Coronary artery (tissue), 2 donors: ENCODE data around the gene ZNF217.
"Not testable (repeated sequence)": the region's sequence is repeated elsewhere in the genome, so short reads cannot be mapped to it uniquely, and the experiment has no call there.

Source experiments
- DNase-seq: peaks from one replicate; pipeline ENCODE4 v3.0.0-alpha.2; 2017; ENCODE audit warnings: low spot score
- H3K27ac ChIP-seq, 2 donors: fragments of 200-600 bp; sonication (generic); one replicate each; pipeline ENCODE4 v1.5.1; 2016 to 2019
- H3K4me3 ChIP-seq: fragments of 200-600 bp; sonication (generic); 2 replicates; pipeline ENCODE4 v1.5.1; 2016; ENCODE audit warnings: mild to moderate bottlenecking, moderate library complexity
- TF ChIP-seq, protein P1 (sequence below): fragments of 200-600 bp; sonication (generic); IDR thresholded peaks from one replicate; pipeline ENCODE4 v1.5.1; 2019; ENCODE audit warnings: antibody characterized with exemption

The ZNF217 gene

DNA sequence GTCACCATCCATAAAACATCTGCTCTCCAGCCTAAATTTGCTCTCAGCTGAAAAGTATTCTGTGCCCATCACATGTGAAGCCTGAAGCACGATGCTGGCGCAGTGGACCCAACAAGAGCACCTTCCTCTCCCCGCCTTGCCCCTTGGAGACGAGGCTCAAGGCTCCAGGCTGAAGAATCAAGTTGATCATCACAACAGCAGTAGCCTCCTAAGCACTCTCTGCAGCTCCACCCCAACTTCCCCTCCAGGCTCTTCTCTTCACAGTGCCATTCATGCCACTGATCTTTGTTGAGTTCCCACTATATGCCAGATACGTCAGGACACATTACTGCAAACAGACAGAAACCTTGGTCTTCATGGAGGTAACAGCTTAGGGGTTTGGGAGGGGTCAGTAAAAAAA lies 41.6 kb upstream of the ZNF217 start:
- TF ChIP-seq, protein P1, sequence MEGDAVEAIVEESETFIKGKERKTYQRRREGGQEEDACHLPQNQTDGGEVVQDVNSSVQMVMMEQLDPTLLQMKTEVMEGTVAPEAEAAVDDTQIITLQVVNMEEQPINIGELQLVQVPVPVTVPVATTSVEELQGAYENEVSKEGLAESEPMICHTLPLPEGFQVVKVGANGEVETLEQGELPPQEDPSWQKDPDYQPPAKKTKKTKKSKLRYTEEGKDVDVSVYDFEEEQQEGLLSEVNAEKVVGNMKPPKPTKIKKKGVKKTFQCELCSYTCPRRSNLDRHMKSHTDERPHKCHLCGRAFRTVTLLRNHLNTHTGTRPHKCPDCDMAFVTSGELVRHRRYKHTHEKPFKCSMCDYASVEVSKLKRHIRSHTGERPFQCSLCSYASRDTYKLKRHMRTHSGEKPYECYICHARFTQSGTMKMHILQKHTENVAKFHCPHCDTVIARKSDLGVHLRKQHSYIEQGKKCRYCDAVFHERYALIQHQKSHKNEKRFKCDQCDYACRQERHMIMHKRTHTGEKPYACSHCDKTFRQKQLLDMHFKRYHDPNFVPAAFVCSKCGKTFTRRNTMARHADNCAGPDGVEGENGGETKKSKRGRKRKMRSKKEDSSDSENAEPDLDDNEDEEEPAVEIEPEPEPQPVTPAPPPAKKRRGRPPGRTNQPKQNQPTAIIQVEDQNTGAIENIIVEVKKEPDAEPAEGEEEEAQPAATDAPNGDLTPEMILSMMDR = no peak
- Histone ChIP-seq H3K27ac (no peak overlapping the region), H3K4me3 (no peak overlapping the region)
- DNase-seq = no peak

DNA sequence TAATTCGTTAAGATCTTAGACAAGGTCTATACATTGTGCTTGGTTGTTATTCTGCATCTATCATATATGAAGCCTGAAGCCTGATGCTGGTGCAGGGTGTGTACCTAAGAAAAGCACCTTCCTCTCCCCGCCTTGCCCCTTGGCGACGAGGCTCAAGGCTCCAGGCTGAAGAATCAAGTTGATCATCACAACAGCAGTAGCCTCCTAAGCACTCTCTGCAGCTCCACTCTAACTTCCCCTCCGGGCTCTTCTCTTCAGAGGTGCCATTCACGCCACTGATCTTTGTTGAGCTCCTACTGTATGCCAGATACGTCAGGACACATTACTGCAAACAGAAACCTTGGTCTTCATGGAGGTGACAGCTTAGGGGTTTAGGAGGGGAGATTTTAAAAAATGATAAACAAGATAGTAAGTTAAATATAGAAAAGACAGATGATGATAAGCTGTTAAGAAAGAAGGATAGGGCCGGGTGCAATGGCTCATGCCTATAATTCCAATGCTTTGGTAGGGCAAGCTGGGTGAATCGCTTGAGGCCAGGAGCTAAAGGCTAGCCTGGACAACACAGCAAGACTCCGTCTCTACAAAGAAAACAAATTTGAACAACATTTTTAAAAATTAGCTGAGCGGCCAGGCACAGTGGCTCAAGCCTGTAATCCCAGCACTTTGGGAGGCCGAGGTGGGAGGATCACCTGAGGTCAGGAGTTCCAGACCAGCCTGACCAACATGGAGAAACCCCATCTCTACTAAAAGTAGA lies 38.4 kb upstream of the ZNF217 start:
- peak; percentile 26 for DNase-seq
- H3K4me3 ChIP-seq = no peak overlapping the region
- no peak overlapping the region for H3K27ac ChIP-seq
- TF ChIP-seq, protein P1 = no peak

DNA sequence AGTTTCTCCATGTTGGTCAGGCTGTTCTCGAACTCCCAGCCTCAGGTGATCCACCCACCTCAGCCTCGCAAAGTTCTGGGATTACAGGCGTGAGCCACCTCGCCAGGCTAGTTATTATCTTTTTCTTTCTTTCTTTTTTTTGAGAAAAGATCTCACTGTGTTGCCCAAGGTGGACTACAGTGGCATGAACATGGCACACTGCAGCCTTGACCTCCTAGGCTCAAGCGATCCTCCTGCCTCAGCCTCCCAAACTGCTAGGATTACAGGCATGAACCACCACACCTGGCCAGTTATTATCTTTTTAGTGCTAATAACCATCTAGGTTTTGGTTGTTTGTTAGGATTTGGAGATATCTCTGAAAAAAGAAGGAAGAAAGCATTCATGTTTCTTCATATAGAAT lies 35.8 kb upstream of the ZNF217 start:
- Histone ChIP-seq H3K27ac (no peak overlapping the region), H3K4me3 (no peak overlapping the region)
- TF ChIP-seq, protein P1 = no peak
- no peak for DNase-seq

GRCh38 chr20:53628758-53629157 lies 35.1 kb upstream of the ZNF217 start:
- peak; percentile 12 for DNase-seq
- not testable (repeated sequence) for H3K4me3 ChIP-seq, H3K27ac ChIP-seq

- H3K4me3 ChIP-seq = no peak overlapping the region
- no peak overlapping the region for H3K27ac ChIP-seq
- TF ChIP-seq, protein P1 = no peak
- peak; percentile 21 for DNase-seq
Measured at GRCh38 chr20:53628076-53628475, 34.4 kb upstream of the ZNF217 start.

DNA sequence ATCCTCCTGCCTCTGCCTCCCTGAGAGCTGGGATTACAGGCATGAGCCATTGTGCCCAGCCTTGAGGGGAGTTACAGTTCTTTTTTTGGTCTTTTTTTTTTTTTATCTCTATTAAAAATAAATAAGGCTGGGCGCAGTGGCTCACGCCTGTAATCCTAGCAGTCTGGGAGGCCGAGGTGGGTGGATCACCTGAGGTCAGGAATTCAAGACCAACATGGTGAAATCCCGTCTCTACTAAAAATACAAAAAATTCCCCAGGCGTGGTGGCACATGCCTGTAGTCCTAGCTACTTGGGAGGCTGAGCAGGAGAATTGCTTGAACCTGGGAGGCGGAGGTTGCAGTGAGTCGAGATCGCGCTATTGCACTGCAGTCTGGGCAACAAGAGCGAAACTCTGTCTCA lies 33.4 kb upstream of the ZNF217 start:
- H3K4me3 ChIP-seq, DNase-seq: not testable (repeated sequence)

DNA sequence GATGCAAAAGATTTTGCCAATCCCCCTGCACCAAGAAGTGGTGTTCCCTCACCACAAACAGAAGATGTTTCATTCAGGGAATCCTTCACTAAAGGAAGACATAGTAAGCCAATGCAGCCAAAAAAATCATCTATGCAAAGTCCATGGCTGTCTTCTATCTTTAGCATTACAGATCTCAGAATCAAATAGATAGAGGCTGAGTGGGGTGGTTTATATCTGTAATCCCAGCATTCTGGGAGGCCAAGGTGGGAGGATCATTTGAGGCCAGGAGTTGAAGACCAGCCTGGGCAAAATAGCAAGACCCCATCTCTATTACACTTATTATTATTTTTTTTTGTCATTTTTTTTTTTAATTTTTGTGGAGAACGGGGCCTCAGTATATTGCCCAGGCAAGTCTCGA lies 32.9 kb upstream of the ZNF217 start:
- TF ChIP-seq, protein P1 = no peak
- no peak for DNase-seq

More for the DNA sequence above, 33.4 kb upstream of the ZNF217 start:
- H3K27ac ChIP-seq = not testable (repeated sequence)

DNA sequence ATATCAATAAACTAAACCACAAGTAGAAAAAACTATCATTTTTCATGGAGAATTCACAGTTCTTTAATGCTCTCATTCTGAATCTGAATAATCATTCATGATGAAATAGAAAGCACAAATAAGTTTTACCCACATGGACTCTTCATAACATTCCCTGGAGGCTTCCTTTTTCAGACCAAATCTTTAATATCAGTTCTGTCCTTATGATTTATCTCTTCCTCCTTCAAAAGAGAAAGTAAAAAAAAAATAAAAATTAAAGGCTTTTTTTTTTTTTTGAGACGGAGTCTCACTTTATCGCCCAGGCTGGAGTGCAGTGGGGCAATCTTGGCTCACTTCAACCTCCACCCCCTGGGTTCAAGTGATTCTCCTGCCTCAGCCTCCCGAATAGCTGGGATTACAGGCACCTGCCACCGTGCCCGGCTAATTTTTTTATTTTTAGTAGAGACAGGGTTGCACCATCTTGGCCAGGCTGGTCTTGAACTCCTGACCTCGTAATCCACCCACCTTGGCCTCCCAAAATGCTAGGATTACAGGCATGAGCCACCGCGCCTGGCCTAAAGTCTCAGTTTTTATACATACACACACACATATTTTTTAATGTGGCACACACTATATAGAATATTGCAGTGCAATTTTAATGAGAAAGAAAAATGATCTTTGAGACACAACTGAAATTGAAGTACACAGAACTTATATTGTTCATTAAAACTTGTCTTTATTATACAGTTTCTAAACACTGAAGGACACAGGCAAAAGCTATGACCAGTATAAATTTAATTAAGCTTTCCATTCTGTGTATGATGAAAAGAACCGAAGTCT lies 31.9 kb upstream of the ZNF217 start:
- DNase-seq = no peak
- TF ChIP-seq, protein P1 = no peak
- Histone ChIP-seq H3K27ac (no peak overlapping the region), H3K4me3 (no peak overlapping the region)

More for the DNA sequence above, 32.9 kb upstream of the ZNF217 start:
- Histone ChIP-seq H3K27ac (no peak overlapping the region), H3K4me3 (no peak overlapping the region)

DNA sequence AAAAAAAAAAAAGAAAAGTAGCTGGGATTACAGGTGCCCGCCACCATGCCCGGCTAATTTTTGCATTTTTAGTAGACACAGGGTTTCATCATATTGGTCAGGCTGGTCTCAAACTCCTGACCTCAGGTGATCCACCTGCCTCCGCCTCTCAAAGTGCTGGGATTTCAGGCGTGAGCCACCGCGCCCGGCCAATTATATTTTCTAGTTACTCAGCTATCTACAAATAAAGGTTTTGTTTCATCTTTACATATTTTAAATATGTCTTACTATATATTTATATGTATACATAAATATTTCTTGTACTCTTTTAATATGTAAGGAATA lies 31.2 kb upstream of the ZNF217 start:
- not testable (repeated sequence) for H3K27ac ChIP-seq, H3K4me3 ChIP-seq, DNase-seq
